SK-N-SH (cell line): Measurements from ENCODE around the gene MGRN1. TPM values are rescaled to one million over a fixed set of nuclear protein-coding genes. Genes with fewer than 3 reads are reported as not detected.

ENCODE experiments used
- CTCF ChIA-PET: fragments of 300-600, 350-600 bp; formaldehyde crosslinking; extraction: SDS; loops from one replicate; lab custom pipeline; 2021; lab: Yijun Ruan, JAX
- POLR2A ChIA-PET: fragments of 350-600 bp; sonication (Branson Sonifier 250); formaldehyde crosslinking; extraction: SDS; loops from one replicate; lab custom pipeline; 2020; ENCODE audit warnings: antibody characterized with exemption, inconsistent platforms; lab: Yijun Ruan, JAX
- DNase-seq: peaks from one replicate; pipeline ENCODE4 v3.0.0; 2012
- H2AFZ ChIP-seq: fragments of 200-600 bp; sonication (generic); 2 replicates; pipeline ENCODE4 v1.8.1; 2016; ENCODE audit warnings: antibody characterized with exemption, mild to moderate bottlenecking, low read depth
- H3F3A ChIP-seq: fragments of 200-600 bp; sonication (generic); replicated peaks from 2 replicates; pipeline ENCODE3; 2016; ENCODE audit warnings: antibody characterized with exemption, mild to moderate bottlenecking; ENCODE audit not compliant: insufficient read depth
- H3K27ac ChIP-seq, 2 experiments: fragments of 200-500 bp in 1 of 2; fragments of 200-600 bp in 1 of 2; sonication (Bioruptor generic) in 1 of 2; sonication (generic), shearing (Covaris generic) in 1 of 2; 2 replicates each; pipeline versions ENCODE4 v1.5.1 to v1.6.1; 2014 to 2016; ENCODE audit warnings: low read depth in 2 of 2, inconsistent platforms in 1 of 2, low read length in 1 of 2, mild to moderate bottlenecking in 1 of 2, mixed read lengths in 1 of 2
- H3K27me3 ChIP-seq: fragments of 200-600 bp; sonication (generic), shearing (Covaris generic); 2 replicates; pipeline ENCODE4 v1.6.1; 2016; ENCODE audit warnings: mixed run types; ENCODE audit not compliant: insufficient read depth
- H3K36me3 ChIP-seq, 2 experiments: fragments of 200-500 bp in 1 of 2; fragments of 200-600 bp in 1 of 2; sonication (Bioruptor generic) in 1 of 2; sonication (generic) in 1 of 2; replicated peaks in 1 of 2; 2 replicates each; pipeline versions ENCODE3 to v1.5.1; 2014 to 2016; ENCODE audit warnings: low read length in 1 of 2, mild to moderate bottlenecking in 1 of 2; ENCODE audit not compliant: insufficient read depth in 2 of 2, control insufficient read depth in 1 of 2
- H3K4me1 ChIP-seq, 2 experiments: fragments of 200-500 bp in 1 of 2; fragments of 200-600 bp in 1 of 2; sonication (Bioruptor generic) in 1 of 2; sonication (generic), shearing (Covaris generic) in 1 of 2; 2 replicates each; pipeline versions ENCODE4 v1.5.1 to v1.6.1; 2014 to 2016; ENCODE audit warnings: low read depth in 1 of 2, low read length in 1 of 2, mixed run types in 1 of 2; ENCODE audit not compliant: insufficient read depth in 2 of 2, control insufficient read depth in 1 of 2
- H3K4me2 ChIP-seq: fragments of 200-600 bp; sonication (generic), shearing (Covaris generic); 2 replicates; pipeline ENCODE4 v1.6.1; 2017; ENCODE audit warnings: mixed run types
- H3K4me3 ChIP-seq, 2 experiments: fragments of 200-500 bp in 1 of 2; fragments of 200-600 bp in 1 of 2; sonication (Bioruptor generic) in 1 of 2; sonication (generic), shearing (Covaris generic) in 1 of 2; 2 replicates each; pipeline versions ENCODE4 v1.5.1 to v1.8.1; 2014 to 2016; ENCODE audit warnings: low read depth in 2 of 2, inconsistent platforms in 1 of 2, low read length in 1 of 2, mild to moderate bottlenecking in 1 of 2, mixed read lengths in 1 of 2, moderate library complexity in 1 of 2
- H3K79me2 ChIP-seq: fragments of 200-600 bp; sonication (generic); 2 replicates; pipeline ENCODE4 v1.8.1; 2017; ENCODE audit warnings: mild to moderate bottlenecking; ENCODE audit not compliant: insufficient read depth
- H3K9ac ChIP-seq: fragments of 200-600 bp; sonication (generic); 2 replicates; pipeline ENCODE4 v1.6.1; 2017; ENCODE audit warnings: mixed run types
- H3K9me2 ChIP-seq: fragments of 200-600 bp; sonication (generic); 2 replicates; pipeline ENCODE4 v1.6.1; 2017; ENCODE audit warnings: mixed run types
- H3K9me3 ChIP-seq: fragments of 200-600 bp; sonication (generic); 2 replicates; pipeline ENCODE4 v1.6.1; 2017; ENCODE audit warnings: mixed run types, mild to moderate bottlenecking, moderate library complexity
- H4K20me1 ChIP-seq: fragments of 200-600 bp; sonication (generic); 2 replicates; pipeline ENCODE4 v1.6.1; 2017; ENCODE audit warnings: mild to moderate bottlenecking, mixed run types; ENCODE audit not compliant: insufficient read depth
- CHD2 ChIP-seq: fragments of 150-350 bp; IDR thresholded peaks from 2 replicates; pipeline ENCODE4 v1.6.1; 2018; ENCODE audit warnings: low read length; ENCODE audit not compliant: partially characterized antibody
- CTCF ChIP-seq: fragments of 200-600 bp; sonication (generic); IDR thresholded peaks from 2 replicates; pipeline ENCODE4 v1.6.1; 2017; ENCODE audit warnings: antibody characterized with exemption, mild to moderate bottlenecking, moderate library complexity
- EZH2phosphoT487 ChIP-seq: fragments of 200-600 bp; sonication (generic); IDR thresholded peaks from 2 replicates; pipeline ENCODE4 v1.6.1; 2017; ENCODE audit warnings: low read depth, mixed run types, mild to moderate bottlenecking, antibody characterized with exemption, moderate library complexity, borderline replicate concordance
- FOSL2 ChIP-seq: IDR thresholded peaks from 2 replicates; pipeline ENCODE4 v1.4.0; 2012; ENCODE audit warnings: low read depth, mild to moderate bottlenecking, moderate library complexity, borderline replicate concordance
- FOXJ3 ChIP-seq: sonication (generic); formaldehyde crosslinking; IDR thresholded peaks from 2 replicates; pipeline ENCODE4 v1.5.1; 2020; ENCODE audit warnings: mild to moderate bottlenecking, missing genetic modification reagents
- GABPA ChIP-seq: IDR thresholded peaks from 2 replicates; pipeline ENCODE4 v1.4.0; 2012; ENCODE audit warnings: low read depth, mild to moderate bottlenecking
- GATA2 ChIP-seq: sonication (generic); formaldehyde crosslinking; IDR thresholded peaks from 2 replicates; pipeline ENCODE4 v1.5.0; 2020; ENCODE audit warnings: mild to moderate bottlenecking, missing genetic modification reagents
- RCOR1 ChIP-seq: fragments of 150-350 bp; IDR thresholded peaks from 2 replicates; pipeline ENCODE4 v1.6.1; 2017; ENCODE audit warnings: antibody characterized with exemption, low read length
- REST ChIP-seq: IDR thresholded peaks from 2 replicates; pipeline ENCODE4 v1.6.1; 2012; ENCODE audit warnings: mild to moderate bottlenecking, low read depth, low read length, moderate library complexity
- RFX5 ChIP-seq: IDR thresholded peaks from 2 replicates; pipeline ENCODE4 v1.6.1; 2012; ENCODE audit warnings: mild to moderate bottlenecking, improper control_type of control experiment, low read length
- SIN3A ChIP-seq: IDR thresholded peaks from 2 replicates; pipeline ENCODE4 v1.6.1; 2012; ENCODE audit warnings: low read depth, mild to moderate bottlenecking, low read length, moderate library complexity, borderline replicate concordance
- SMC3 ChIP-seq: IDR thresholded peaks from 2 replicates; pipeline ENCODE4 v1.6.1; 2012; ENCODE audit warnings: low read depth, low read length, improper control_type of control experiment
- TAF1 ChIP-seq: IDR thresholded peaks from 2 replicates; pipeline ENCODE4 v1.6.1; 2012; ENCODE audit warnings: low read depth, mild to moderate bottlenecking, low read length, moderate library complexity, borderline replicate concordance
- TCF12 ChIP-seq: IDR thresholded peaks from 2 replicates; pipeline ENCODE4 v1.4.0; 2012
- USF1 ChIP-seq: IDR thresholded peaks from 2 replicates; pipeline ENCODE4 v1.4.0; 2012; ENCODE audit warnings: low read depth, borderline replicate concordance
- USF2 ChIP-seq: fragments of 150-350 bp; IDR thresholded peaks from 2 replicates; pipeline ENCODE4 v1.6.1; 2017; ENCODE audit warnings: antibody characterized with exemption, low read length, low read depth, borderline replicate concordance
- ZBTB33 ChIP-seq: IDR thresholded peaks from 2 replicates; pipeline ENCODE4 v1.4.0; 2012; ENCODE audit warnings: low read depth, borderline replicate concordance
- WGBS: methylation state at CpG from one replicate; pipeline ENCODE4 v1.1.6; 2017; ENCODE audit warnings: low lambda C conversion rate; 5-methylcytosine and 5-hydroxymethylcytosine counted together
- polyA plus RNA-seq, 3 experiments: library from polyadenylated mRNA; depleted of rRNA; stranded (reverse); fragments of >200 nt; gene quantifications; 2 replicates each; pipeline ENCODE4 v1.2.3, GENCODE V29; 2012

Gene MGRN1
- polyA plus RNA-seq, 1 of the 3 experiments (the other 2 are of a cell fraction) = 13.3 TPM

- no peak overlapping the region for H3K4me2 ChIP-seq
- H3K9me3 ChIP-seq = no peaks in the 10 kb centered on the region
- H3K27ac ChIP-seq = no peak overlapping the region
- ChIA-PET CTCF (interaction anchor here (0.8 to 5.6 kb wide), 4 partner anchors 19 to 82 kb away, joined by 3 to 64 read pairs (median 4); no protein-coding TSS in a partner anchor), POLR2A (interaction anchor here (0.6 kb wide), 1 partner anchor 46 kb away, joined by 3 read pairs; no protein-coding TSS in a partner anchor)
- no peak overlapping the region for H3K9ac ChIP-seq
- no peaks in the 10 kb centered on the region for H3K27me3 ChIP-seq
- no peak overlapping the region for H2AFZ ChIP-seq
- H3F3A ChIP-seq = no peaks in the 10 kb centered on the region
- no peaks in the 10 kb centered on the region for H4K20me1 ChIP-seq
- no peaks in the 10 kb centered on the region for H3K9me2 ChIP-seq
- H3K4me3 ChIP-seq = no peak overlapping the region
- WGBS = 49% methylated on average over 6 of the region's 6 CpGs
- H3K79me2 ChIP-seq = no peaks in the 10 kb centered on the region
- H3K4me1 ChIP-seq = no peaks in the 10 kb centered on the region; a peak in 1 of 4 replicates
- H3K36me3 ChIP-seq = no peaks in the 10 kb centered on the region
- no peak for TF ChIP-seq USF2
- TF ChIP-seq CTCF = no peak
- no peak for TF ChIP-seq TAF1
- TF ChIP-seq TCF12 = no peak
- TF ChIP-seq REST = no peak
- no peak for TF ChIP-seq ZBTB33
- TF ChIP-seq USF1 = no peak
- TF ChIP-seq RFX5 = no peak
- TF ChIP-seq RCOR1 = no peak
- no peak for TF ChIP-seq FOSL2
- TF ChIP-seq SMC3 = no peak
- TF ChIP-seq FOXJ3 (CRISPR knock-in tag) = no peak
- no peak for TF ChIP-seq GABPA
- TF ChIP-seq GATA2 = no peak
- no peak for TF ChIP-seq CHD2
- no peak for TF ChIP-seq SIN3A
- no peak for TF ChIP-seq EZH2phosphoT487
- DNase-seq = no peak
Observed at GRCh38 chr16:4588961-4589360, 35.7 kb upstream of the MGRN1 start.
